ENCODE results near the gene PGM2. TPM values are rescaled to one million over a fixed set of nuclear protein-coding genes. Genes with fewer than 3 reads are reported as not detected.
"Not testable (repeated sequence)": the region's sequence is repeated elsewhere in the genome, so short reads cannot be mapped to it uniquely, and the experiment has no call there.

PGM2 gene
- total and polyA plus RNA-seq, 4 donors: 4.0 to 11.9 (median 7.9) TPM

DNA sequence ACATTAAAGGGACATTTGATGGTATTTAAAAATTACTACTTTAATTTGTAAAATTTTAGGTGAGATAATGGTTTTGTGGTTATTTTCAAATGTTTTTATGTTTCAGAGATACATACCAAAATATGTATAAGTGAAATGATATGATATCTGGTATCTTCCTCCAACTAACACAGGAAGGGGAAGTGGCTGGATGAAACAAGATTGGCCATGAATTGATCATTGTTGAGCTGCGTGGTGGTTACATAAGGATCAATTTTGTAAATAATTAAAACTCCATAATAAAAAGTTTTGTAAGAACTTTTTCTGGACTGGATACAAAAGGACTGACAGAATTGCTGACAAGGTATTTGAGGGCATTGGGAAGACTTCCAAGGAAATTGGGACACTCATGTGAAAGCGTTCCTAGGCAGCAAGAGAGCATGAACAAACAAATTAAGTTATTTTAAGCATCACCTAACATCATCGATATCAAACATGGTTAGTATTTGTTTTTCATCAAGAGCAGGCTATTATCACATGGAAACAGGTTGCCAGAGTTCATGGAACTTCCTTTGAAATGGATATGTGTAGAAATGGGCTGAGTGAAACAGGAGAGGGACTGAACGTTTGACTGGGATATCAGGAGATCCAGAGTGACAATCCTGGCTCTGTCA, 4.4 kb upstream of the PGM2 start (continued):
- TF ChIP-seq, protein P1, sequence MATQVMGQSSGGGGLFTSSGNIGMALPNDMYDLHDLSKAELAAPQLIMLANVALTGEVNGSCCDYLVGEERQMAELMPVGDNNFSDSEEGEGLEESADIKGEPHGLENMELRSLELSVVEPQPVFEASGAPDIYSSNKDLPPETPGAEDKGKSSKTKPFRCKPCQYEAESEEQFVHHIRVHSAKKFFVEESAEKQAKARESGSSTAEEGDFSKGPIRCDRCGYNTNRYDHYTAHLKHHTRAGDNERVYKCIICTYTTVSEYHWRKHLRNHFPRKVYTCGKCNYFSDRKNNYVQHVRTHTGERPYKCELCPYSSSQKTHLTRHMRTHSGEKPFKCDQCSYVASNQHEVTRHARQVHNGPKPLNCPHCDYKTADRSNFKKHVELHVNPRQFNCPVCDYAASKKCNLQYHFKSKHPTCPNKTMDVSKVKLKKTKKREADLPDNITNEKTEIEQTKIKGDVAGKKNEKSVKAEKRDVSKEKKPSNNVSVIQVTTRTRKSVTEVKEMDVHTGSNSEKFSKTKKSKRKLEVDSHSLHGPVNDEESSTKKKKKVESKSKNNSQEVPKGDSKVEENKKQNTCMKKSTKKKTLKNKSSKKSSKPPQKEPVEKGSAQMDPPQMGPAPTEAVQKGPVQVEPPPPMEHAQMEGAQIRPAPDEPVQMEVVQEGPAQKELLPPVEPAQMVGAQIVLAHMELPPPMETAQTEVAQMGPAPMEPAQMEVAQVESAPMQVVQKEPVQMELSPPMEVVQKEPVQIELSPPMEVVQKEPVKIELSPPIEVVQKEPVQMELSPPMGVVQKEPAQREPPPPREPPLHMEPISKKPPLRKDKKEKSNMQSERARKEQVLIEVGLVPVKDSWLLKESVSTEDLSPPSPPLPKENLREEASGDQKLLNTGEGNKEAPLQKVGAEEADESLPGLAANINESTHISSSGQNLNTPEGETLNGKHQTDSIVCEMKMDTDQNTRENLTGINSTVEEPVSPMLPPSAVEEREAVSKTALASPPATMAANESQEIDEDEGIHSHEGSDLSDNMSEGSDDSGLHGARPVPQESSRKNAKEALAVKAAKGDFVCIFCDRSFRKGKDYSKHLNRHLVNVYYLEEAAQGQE (IDR thresholded peaks at IDR 0.05): peak; percentile 71

DNA sequence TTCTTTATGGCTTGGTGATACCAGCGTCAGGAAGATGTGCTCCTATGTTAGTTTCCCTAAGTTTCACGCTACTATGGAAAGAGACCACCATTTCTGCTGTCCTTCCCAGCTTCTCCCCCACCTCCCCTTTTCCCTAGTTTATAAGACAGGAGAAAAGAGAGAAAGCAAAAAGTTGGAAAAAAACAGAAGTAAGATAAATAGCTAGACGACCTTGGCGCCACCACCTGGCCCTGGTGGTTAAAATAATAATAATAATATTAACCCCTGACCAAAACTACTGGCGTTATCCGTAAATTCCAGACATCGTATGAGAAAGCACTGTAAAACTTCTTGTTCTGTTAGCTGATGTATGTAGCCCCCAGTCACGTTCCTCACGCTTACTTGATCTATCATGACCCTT, 985 bp upstream of the PGM2 start:
- peak overlapping the region; percentile 78 to 92 (median 84) for H3K4me3 ChIP-seq (ENCODE audit: low read depth in 1 of 3, low read length in 3 of 3)
- not testable (repeated sequence) for DNase-seq (ENCODE audit: low spot score); H3K9me3 ChIP-seq (ENCODE audit: control insufficient read depth in 4 of 4, low read length in 3 of 4); H3K27me3 ChIP-seq (ENCODE audit: control insufficient read depth in 4 of 4, insufficient read depth in 4 of 4, low read length in 3 of 4); H3K36me3 ChIP-seq (ENCODE audit: control insufficient read depth in 4 of 4, insufficient read depth in 3 of 4, low read depth in 1 of 4, low read length in 3 of 4)
- H3K4me1 ChIP-seq (ENCODE audit: control insufficient read depth in 4 of 4, insufficient read depth in 4 of 4, low read length in 3 of 4): peaks cover 0 to 33% (median 11%) of the 10 kb centered on the region in 4 donors
- peak overlapping the region; percentile 70 to 93 for H3K9ac ChIP-seq (ENCODE audit: low read depth in 1 of 2, low read length in 2 of 2)
- H3K27ac ChIP-seq (ENCODE audit: low read depth in 1 of 2, low read length in 2 of 2): peak overlapping the region; percentile 91 to 94
- 17% methylated on average over 9 of the region's 9 CpGs for WGBS

DNA sequence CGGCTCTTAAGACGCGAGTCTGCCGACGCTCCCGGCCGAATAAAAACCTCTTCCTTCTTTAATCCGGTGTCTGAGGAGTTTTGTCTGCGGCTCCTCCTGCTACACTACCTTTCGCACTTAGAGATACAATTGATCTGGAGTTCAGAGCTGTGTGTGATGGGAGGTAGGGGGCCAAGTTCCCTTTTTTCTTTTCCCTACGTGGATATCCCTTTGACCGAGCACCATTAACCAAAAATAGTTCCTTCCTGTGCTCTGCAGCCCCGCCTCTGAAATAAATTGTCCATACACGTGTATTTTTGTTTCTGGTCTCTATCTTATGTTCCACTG, 555 bp upstream of the PGM2 start:
- Histone ChIP-seq H3K4me3 (ENCODE audit: low read depth in 1 of 3, low read length in 3 of 3) (peak overlapping the region; percentile 78 to 92 (median 84)), H3K4me1 (ENCODE audit: control insufficient read depth in 4 of 4, insufficient read depth in 4 of 4, low read length in 3 of 4) (peaks cover 0 to 33% (median 11%) of the 10 kb centered on the region in 4 donors), H3K9me3 (ENCODE audit: control insufficient read depth in 4 of 4, low read length in 3 of 4) (no peaks in the 10 kb centered on the region), H3K27me3 (ENCODE audit: control insufficient read depth in 4 of 4, insufficient read depth in 4 of 4, low read length in 3 of 4) (no peaks in the 10 kb centered on the region), H3K36me3 (ENCODE audit: control insufficient read depth in 4 of 4, insufficient read depth in 3 of 4, low read depth in 1 of 4, low read length in 3 of 4) (peaks cover 0 to 10% (median 3%) of the 10 kb centered on the region in 4 donors), H3K27ac (ENCODE audit: low read depth in 1 of 2, low read length in 2 of 2) (peak overlapping the region; percentile 91 to 94), H3K9ac (ENCODE audit: low read depth in 1 of 2, low read length in 2 of 2) (peak overlapping the region; percentile 70 to 93)
- DNase-seq (ENCODE audit: low spot score): no peak
- WGBS: 1% methylated on average over 14 of the region's 14 CpGs
- TF ChIP-seq JUND (IDR thresholded peaks at IDR 0.05) (no peak), RAD21 (IDR thresholded peaks at IDR 0.05) (no peak), NR2F2 (IDR thresholded peaks at IDR 0.05) (no peak), FOXA2 (IDR thresholded peaks at IDR 0.05) (no peak), HNF4A (conservative IDR thresholded peaks at IDR 0.05) (no peak), HNF4G (IDR thresholded peaks at IDR 0.05) (no peak), SP1 (IDR thresholded peaks at IDR 0.05) (no peak), GABPA (IDR thresholded peaks at IDR 0.05 in 1 of 2, conservative IDR thresholded peaks at IDR 0.05 in 1 of 2) (no peak), YY1 (IDR thresholded peaks at IDR 0.05) (no peak), RXRA (IDR thresholded peaks at IDR 0.05) (no peak), FOXA1 (IDR thresholded peaks at IDR 0.05) (no peak)
- TF ChIP-seq, protein P2, sequence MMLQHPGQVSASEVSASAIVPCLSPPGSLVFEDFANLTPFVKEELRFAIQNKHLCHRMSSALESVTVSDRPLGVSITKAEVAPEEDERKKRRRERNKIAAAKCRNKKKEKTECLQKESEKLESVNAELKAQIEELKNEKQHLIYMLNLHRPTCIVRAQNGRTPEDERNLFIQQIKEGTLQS (IDR thresholded peaks at IDR 0.05): no peak
- TF ChIP-seq, protein P3, sequence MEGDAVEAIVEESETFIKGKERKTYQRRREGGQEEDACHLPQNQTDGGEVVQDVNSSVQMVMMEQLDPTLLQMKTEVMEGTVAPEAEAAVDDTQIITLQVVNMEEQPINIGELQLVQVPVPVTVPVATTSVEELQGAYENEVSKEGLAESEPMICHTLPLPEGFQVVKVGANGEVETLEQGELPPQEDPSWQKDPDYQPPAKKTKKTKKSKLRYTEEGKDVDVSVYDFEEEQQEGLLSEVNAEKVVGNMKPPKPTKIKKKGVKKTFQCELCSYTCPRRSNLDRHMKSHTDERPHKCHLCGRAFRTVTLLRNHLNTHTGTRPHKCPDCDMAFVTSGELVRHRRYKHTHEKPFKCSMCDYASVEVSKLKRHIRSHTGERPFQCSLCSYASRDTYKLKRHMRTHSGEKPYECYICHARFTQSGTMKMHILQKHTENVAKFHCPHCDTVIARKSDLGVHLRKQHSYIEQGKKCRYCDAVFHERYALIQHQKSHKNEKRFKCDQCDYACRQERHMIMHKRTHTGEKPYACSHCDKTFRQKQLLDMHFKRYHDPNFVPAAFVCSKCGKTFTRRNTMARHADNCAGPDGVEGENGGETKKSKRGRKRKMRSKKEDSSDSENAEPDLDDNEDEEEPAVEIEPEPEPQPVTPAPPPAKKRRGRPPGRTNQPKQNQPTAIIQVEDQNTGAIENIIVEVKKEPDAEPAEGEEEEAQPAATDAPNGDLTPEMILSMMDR (IDR thresholded peaks at IDR 0.05; ENCODE audit: low read depth, low read length, missing input control): no peak
- TF ChIP-seq, protein P1 (IDR thresholded peaks at IDR 0.05): no peak
- TF ChIP-seq, protein P4, sequence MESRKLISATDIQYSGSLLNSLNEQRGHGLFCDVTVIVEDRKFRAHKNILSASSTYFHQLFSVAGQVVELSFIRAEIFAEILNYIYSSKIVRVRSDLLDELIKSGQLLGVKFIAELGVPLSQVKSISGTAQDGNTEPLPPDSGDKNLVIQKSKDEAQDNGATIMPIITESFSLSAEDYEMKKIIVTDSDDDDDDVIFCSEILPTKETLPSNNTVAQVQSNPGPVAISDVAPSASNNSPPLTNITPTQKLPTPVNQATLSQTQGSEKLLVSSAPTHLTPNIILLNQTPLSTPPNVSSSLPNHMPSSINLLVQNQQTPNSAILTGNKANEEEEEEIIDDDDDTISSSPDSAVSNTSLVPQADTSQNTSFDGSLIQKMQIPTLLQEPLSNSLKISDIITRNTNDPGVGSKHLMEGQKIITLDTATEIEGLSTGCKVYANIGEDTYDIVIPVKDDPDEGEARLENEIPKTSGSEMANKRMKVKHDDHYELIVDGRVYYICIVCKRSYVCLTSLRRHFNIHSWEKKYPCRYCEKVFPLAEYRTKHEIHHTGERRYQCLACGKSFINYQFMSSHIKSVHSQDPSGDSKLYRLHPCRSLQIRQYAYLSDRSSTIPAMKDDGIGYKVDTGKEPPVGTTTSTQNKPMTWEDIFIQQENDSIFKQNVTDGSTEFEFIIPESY (IDR thresholded peaks at IDR 0.05): no peak
- TF ChIP-seq, protein P5, sequence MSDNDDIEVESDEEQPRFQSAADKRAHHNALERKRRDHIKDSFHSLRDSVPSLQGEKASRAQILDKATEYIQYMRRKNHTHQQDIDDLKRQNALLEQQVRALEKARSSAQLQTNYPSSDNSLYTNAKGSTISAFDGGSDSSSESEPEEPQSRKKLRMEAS (IDR thresholded peaks at IDR 0.05): no peak

Measured in liver (tissue), 9 donors.